C4-2B (cell line): ENCODE results near the gene UGT1A1.

Source experiments
- CTCF ChIP-seq: fragments of 450-650 bp; conservative IDR thresholded peaks from 2 replicates; pipeline ENCODE4 v1.5.1; 2017; ENCODE audit warnings: mild to moderate bottlenecking
- ZFX ChIP-seq: fragments of 450-650 bp; IDR thresholded peaks from 2 replicates; pipeline ENCODE4 v1.6.1; 2017

- TF ChIP-seq CTCF (no peak), ZFX (no peak)
These were observed 60.1 kb downstream of the UGT1A1 start for GRCh38 chr2:233819884-233820773.
